Measurements from ENCODE around the gene PNKP. TPM values are rescaled to one million over a fixed set of nuclear protein-coding genes. Genes with fewer than 3 reads are reported as not detected.

PNKP gene
- total and polyA plus RNA-seq, 2 of the 8 experiments (the other 6 are each of a cell fraction or from before 2014, with no cell fraction given), result 45.8 to 105 TPM

- TF ChIP-seq CHD7 (IDR thresholded peaks at IDR 0.05; ENCODE audit: insufficient replicate concordance, low read length) (no peak), USF2 (IDR thresholded peaks at IDR 0.05; ENCODE audit: low read length) (no peak), GTF2F1 (IDR thresholded peaks at IDR 0.05; ENCODE audit: borderline replicate concordance, low read depth, low read length) (no peak), FOSL1 (IDR thresholded peaks at IDR 0.05; ENCODE audit: insufficient read depth, low read depth, low read length) (no peak), BRCA1 (IDR thresholded peaks at IDR 0.05; ENCODE audit: low read depth, low read length) (no peak), CBX8 (IDR thresholded peaks at IDR 0.05; ENCODE audit: borderline replicate concordance, low read depth, low read length) (no peak), RFX5 (IDR thresholded peaks at IDR 0.05; ENCODE audit: borderline replicate concordance, low read depth, low read length) (no peak), BACH1 (IDR thresholded peaks at IDR 0.05; ENCODE audit: low read length) (no peak), TBP (IDR thresholded peaks at IDR 0.05; ENCODE audit: low read depth, low read length) (no peak), EP300 (IDR thresholded peaks at IDR 0.05; ENCODE audit: borderline replicate concordance in 1 of 2, low read depth in 2 of 2, low read length in 2 of 2) (no peak)
Observed at GRCh38 chr19:49837425-49837824, 30.0 kb downstream of the PNKP start (continued).

All from H1 (cell line).